Measurements from ENCODE around the gene SSU72.
A peak's percentile ranks its signal among the peaks of the same experiment; 100 is the strongest.
"Not testable (repeated sequence)": the region's sequence is repeated elsewhere in the genome, so short reads cannot be mapped to it uniquely, and the experiment has no call there.

The SSU72 gene

DNA sequence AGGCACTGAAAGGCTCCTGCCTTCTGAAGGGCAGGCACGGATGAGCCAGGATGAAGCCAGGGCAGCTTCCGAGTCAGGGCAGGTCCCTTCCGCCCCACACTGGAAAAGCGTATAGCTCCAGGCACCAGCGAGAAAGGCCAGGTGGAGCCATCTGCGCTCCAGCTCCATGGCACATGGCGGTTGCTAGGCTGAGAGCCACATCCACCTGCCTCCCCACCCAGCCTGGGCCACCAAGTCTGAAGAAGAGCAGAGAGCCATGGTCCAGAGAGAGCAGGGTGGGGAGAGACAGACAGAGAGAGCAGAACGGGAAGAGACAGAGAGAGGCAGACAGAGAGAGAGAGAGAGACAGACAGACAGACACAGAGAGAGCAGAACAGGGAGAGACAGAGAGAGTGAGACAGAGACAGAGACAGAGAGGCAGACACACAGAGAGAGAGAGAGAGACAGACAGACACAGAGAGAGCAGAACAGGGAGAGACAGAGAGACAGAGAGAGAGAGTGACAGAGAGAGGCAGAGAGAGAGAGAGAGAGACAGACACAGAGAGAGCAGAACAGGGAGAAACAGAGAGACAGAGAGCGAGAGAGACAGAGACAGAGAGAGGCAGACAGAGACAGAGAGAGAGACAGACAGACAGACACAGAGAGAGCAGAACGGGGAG, 20.1 kb upstream of the SSU72 start:
- no peak for DNase-seq

GRCh38 chr1:1593834-1594601, 19.4 kb upstream of the SSU72 start:
- no peak for DNase-seq

GRCh38 chr1:1591452-1591851, 16.8 kb upstream of the SSU72 start:
- DNase-seq = no peak

- DNase-seq = no peak
Observed at GRCh38 chr1:1583347-1584010, 8.8 kb upstream of the SSU72 start.

- DNase-seq = no peak
Observed at GRCh38 chr1:1582585-1583346, 8.1 kb upstream of the SSU72 start.

DNA sequence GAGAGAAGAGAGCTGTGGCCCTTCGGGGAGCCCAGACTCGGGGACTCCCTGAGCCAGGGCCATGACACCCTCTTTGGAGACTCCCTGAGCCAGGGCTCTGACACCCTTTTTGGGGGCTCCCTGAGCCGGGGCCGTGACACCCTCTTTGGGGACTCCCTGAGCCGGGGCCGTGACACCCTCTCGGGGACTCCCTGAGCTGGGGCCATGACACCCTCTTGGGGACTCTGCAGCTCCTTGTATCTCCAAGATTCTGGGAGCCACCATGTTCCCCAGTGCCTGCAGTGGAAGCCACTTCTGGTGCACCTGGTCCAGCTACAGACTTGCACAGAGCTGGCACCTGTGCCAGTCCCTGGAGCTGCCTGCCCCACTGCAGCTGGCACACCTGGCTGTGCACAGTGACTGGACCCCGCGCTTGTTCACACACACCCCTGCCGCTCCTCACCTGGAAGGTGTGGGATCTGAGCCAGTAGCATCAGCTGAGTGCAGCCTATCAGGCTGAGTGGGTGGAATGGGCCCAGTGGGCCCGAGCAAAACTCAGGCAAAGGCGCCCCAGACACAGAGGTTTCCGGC, 3.8 kb upstream of the SSU72 start:
- DNase-seq = no peak

- DNase-seq = no peak
Observed at GRCh38 chr1:1577367-1578011, 2.8 kb upstream of the SSU72 start.

GRCh38 chr1:1573843-1574720, 581 bp downstream of the SSU72 start:
- peak; percentile 75 for DNase-seq

- no peak for DNase-seq
Observed at GRCh38 chr1:1569341-1569740, 5.3 kb downstream of the SSU72 start.

DNA sequence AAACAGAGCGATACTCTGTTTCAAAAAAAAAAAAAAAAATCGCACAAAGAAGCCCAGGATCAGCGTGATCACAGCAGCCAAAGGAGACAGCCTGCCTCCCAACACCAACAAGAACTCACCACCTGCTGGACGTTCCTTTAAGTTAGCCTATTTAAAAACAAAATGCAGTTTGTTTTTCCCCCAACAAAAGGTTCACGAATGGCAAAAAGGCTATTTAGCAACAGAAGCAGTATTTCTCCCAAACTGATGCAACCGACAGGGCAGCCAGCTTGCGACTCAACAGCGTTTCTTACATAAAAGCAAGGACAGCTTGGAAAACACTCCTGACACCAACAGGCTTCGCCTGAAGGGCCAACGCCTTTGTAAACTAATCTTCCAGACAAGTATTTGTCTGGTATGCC, 6.8 kb downstream of the SSU72 start:
- DNase-seq = no peak

- no peak for DNase-seq
Observed at GRCh38 chr1:1567152-1567875, 7.3 kb downstream of the SSU72 start.

GRCh38 chr1:1565340-1565739, 9.3 kb downstream of the SSU72 start:
- DNase-seq = no peak

GRCh38 chr1:1564268-1564667, 10.4 kb downstream of the SSU72 start:
- no peak for DNase-seq

DNA sequence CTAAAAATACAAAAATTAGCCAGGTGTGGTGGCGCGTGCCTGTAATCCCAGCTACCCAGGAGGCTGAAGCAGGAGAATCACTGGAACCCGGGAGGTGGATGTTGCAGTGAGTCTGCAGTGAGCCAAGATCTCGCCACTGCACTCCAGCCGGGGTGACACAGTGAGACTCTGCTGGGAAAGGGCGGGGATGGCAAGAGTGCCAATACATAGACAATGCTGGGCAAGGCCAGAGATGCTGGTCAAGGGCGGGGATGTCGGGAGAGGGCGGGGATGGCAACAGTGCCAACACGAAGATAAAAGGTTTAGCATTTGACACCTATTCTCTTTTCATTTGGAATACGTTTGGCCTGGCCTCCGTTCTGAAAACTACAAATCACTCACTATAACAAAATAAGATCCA, 11.0 kb downstream of the SSU72 start:
- DNase-seq = no peak

DNA sequence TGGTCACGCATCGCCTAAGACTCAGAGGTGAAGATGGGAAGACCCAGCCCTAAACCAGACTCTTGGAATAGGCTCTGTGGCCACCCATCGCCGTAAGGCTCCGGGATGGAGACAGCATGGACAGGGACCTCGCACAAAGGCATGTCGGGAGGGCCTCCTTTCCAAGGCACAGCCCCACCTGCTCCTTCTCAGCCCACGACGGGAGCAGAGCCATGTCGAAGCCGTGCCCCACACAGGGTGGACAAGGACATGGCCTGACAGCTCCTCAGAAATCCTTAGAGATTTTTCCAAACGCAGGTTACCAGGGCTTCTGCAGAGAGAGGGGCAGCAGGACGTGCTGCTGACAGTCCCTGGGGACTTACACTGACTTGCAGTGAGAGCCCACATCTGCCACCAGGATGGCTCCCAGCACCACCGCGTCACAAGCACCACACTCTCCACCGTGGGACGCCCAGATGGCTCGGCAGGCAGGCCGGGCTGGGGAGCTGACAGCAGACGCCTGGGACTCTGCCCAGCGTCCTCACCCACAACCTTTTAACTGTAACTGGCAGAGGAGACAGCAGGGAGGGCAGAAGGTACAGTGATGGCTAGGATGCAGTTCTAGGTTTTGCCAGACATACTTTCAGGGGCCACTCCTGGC, 12.0 kb downstream of the SSU72 start:
- DNase-seq = no peak

DNA sequence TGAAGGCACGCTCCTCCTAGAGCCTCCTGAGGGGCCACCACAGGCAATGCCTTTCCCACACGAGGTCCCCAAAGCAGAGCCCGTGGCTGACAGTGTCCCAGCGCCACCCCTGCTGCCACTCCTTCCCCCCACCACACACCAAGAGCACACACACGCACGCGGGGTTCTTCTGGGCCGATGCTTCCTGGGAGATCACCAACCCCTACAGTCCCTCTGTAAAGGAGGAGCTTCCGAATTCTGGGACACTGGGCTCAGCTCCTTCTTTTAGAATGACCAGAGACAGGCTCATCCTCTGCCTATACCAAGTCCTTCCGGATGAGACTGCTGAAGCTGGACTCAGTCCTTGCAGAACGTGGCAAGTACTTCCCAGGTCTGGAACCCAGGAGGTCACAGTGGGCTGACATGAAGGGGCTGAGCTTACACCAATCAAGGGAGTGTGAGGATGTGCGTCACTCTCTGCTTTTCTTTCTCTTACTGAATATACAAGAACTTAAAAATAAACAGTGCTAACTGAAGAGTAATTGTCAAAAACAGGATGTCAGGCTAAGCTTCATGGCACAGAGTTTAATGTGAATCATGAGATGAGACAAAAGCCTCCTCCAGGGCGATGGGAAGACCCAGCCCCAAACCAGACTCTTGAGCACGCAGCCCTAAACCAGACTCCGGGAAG, 12.7 kb downstream of the SSU72 start:
- no peak for DNase-seq

- no peak for DNase-seq
Observed at GRCh38 chr1:1560178-1560577, 14.5 kb downstream of the SSU72 start.

GRCh38 chr1:1559066-1559465, 15.6 kb downstream of the SSU72 start:
- DNase-seq = no peak

DNA sequence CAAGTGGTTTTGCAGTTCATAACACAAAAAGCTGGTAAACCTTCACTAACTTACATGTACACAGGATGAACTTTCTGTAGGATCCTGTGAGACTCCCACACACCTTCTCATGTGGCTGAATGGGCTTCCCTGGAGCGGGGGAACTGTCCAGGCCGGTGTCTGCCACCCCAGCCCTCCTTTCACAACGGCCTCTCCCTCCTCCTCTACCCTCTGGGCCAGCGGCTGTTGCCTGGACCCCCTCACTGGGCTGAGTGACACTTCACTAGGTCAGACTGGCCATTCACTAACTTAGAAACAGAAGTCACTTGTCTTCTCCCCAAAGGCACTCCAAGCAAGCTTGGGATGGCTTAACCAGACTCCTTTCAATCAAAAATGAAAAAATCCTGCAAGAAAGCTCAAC, 16.1 kb downstream of the SSU72 start:
- DNase-seq = no peak

DNA sequence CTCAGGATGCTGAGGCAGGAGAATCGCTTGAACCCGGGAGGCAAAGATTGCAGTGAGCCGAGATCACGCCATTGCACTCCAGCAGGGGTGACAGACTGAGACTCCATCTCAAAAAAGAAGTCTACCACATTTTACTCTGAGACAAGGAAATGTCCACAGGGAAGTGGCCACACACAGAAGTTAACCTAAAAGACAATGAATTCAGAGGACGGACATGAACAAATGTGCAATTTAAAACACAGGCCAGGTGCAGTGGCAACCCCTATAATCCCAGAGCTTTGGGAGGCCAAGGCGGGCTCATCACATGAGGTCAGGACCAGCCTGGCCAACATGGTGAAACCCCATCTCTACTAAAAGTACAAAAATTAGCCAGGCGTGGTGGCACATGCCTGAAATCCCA, 17.0 kb downstream of the SSU72 start:
- DNase-seq = not testable (repeated sequence)
